GM12892 (cell line): ENCODE measurements around the gene MMEL1.
"Not testable (repeated sequence)": the region's sequence is repeated elsewhere in the genome, so short reads cannot be mapped to it uniquely, and the experiment has no call there.

ENCODE experiments used
- DNase-seq: peaks from one replicate; pipeline ENCODE4 v3.0.0; 2011; ENCODE audit not compliant: insufficient read length
- FAIRE-seq: peaks from 2 replicates; lab custom pipeline; 2011; peaks lifted over from hg19 to GRCh38; lab: Jason Lieb, UNC
- POLR2A ChIP-seq: IDR thresholded peaks from 2 replicates; pipeline ENCODE4 v1.6.1; 2011; ENCODE audit warnings: low read depth, low read length, control low read depth
- POLR2AphosphoS5 ChIP-seq: IDR thresholded peaks from 2 replicates; pipeline ENCODE4 v1.6.1; 2011; ENCODE audit warnings: low read depth, low read length, control low read depth
- TAF1 ChIP-seq: IDR thresholded peaks from 2 replicates; pipeline ENCODE4 v1.6.1; 2011; ENCODE audit warnings: low read depth, mild to moderate bottlenecking, control low read depth, low read length, borderline replicate concordance

The MMEL1 gene

GRCh38 chr1:2553871-2554620, 78.8 kb downstream of the MMEL1 start:
- no peak for DNase-seq
- TF ChIP-seq POLR2AphosphoS5 (no peak), POLR2A (no peak), TAF1 (no peak)
- FAIRE-seq = no peak

- DNase-seq = not testable (repeated sequence)
- peak; percentile 94 for FAIRE-seq
Observed at GRCh38 chr1:2553076-2553475, 79.7 kb downstream of the MMEL1 start.

- DNase-seq (no peak), FAIRE-seq (no peak)
- TF ChIP-seq POLR2AphosphoS5 (no peak), POLR2A (no peak), TAF1 (no peak)
Observed at GRCh38 chr1:2552189-2552588, 80.6 kb downstream of the MMEL1 start.

- not testable (repeated sequence) for FAIRE-seq, DNase-seq
Observed at GRCh38 chr1:2551544-2551943, 81.3 kb downstream of the MMEL1 start.

GRCh38 chr1:2550309-2550861, 82.4 kb downstream of the MMEL1 start:
- peak; percentile 97 for FAIRE-seq
- DNase-seq = not testable (repeated sequence)

- peak; percentile 98 for FAIRE-seq
- DNase-seq = not testable (repeated sequence)
Observed at GRCh38 chr1:2549367-2550029, 83.3 kb downstream of the MMEL1 start.

- peak; percentile 79 for DNase-seq
- FAIRE-seq = no peak
- 0 out of 2 replicates have a peak, but pooled peaks have one; percentile 51 for TF ChIP-seq TAF1
- TF ChIP-seq POLR2AphosphoS5 = no peak
Observed at GRCh38 chr1:2548068-2548589, 84.7 kb downstream of the MMEL1 start.

- TF ChIP-seq POLR2AphosphoS5 (no peak; the same call in 1 of the 2 replicates), POLR2A (peak; percentile 31; the same call in 1 of the 2 replicates), TAF1 (0 out of 2 replicates have a peak, but pooled peaks have one; percentile 46)
- peak; percentile 66 for DNase-seq
- FAIRE-seq = peak; percentile 91
Observed at GRCh38 chr1:2547210-2548067, 85.4 kb downstream of the MMEL1 start.

GRCh38 chr1:2546515-2547209, 86.2 kb downstream of the MMEL1 start:
- peak; percentile 90 for DNase-seq
- no peak for TF ChIP-seq POLR2A
- no peak; the same call in 1 of the 2 replicates for TF ChIP-seq POLR2AphosphoS5
- TF ChIP-seq TAF1 = no peak
- FAIRE-seq = peak; percentile 95

GRCh38 chr1:2545754-2546514, 86.9 kb downstream of the MMEL1 start:
- FAIRE-seq = peak; percentile 87
- peak; percentile 98 for DNase-seq
- TF ChIP-seq TAF1 (peak; percentile 50; the same call in 1 of the 2 replicates), POLR2AphosphoS5 (peak; percentile 86), POLR2A (peak; percentile 93)
